Upper lobe of left lung (tissue), 6 donors: ENCODE measurements around the gene CDKN3. TPM values are rescaled to one million over a fixed set of nuclear protein-coding genes. Genes with fewer than 3 reads are reported as not detected.

Experiments used
- ATAC-seq, 2 donors: fragments of 200-7000 bp; cut with Tn5 transposase; one replicate each; pipeline ENCODE4 v1.9.1; 2022; ENCODE audit warnings: mild to moderate bottlenecking in 2 of 2, moderate library complexity in 2 of 2; ENCODE audit not compliant: low FRiP score in 2 of 2
- DNase-seq, 2 donors: peaks; one replicate each; pipeline ENCODE4 v3.0.0-alpha.2; 2019 to 2020
- H3K27ac ChIP-seq, 4 donors: fragments of 200-600 bp; sonication (generic); one replicate each; pipeline ENCODE4 v1.5.1; 2016 to 2019
- H3K27me3 ChIP-seq, 4 donors: fragments of 200-600 bp; sonication (generic); one replicate each; pipeline ENCODE4 v1.5.1; 2017 to 2019
- H3K36me3 ChIP-seq, 4 donors: fragments of 200-600 bp; sonication (generic); one replicate each; pipeline ENCODE4 v1.5.1; 2016 to 2019
- H3K4me1 ChIP-seq, 4 donors: fragments of 200-600 bp; sonication (generic); one replicate each; pipeline ENCODE4 v1.5.1; 2018 to 2019
- H3K4me3 ChIP-seq, 4 donors: fragments of 200-600 bp; sonication (generic); one replicate each; pipeline ENCODE4 v1.5.1; 2017 to 2019; ENCODE audit warnings: mild to moderate bottlenecking in 2 of 4, moderate library complexity in 1 of 4
- H3K9me3 ChIP-seq, 4 donors: fragments of 200-600 bp; sonication (generic); one replicate each; pipeline ENCODE4 v1.5.1; 2018 to 2019
- EP300 ChIP-seq, 4 donors: sonication (generic); formaldehyde crosslinking; IDR thresholded peaks; one replicate each; pipeline ENCODE4 v1.5.1; 2017; ENCODE audit warnings: antibody characterized with exemption in 4 of 4, control low read depth in 2 of 4
- POLR2A ChIP-seq, 4 donors: fragments of 450-650 bp; IDR thresholded peaks; one replicate each; pipeline ENCODE4 v1.5.1; 2016 to 2017; ENCODE audit warnings: antibody characterized with exemption in 4 of 4, mild to moderate bottlenecking in 2 of 4
- POLR2AphosphoS5 ChIP-seq, 2 donors: sonication (generic); formaldehyde crosslinking; IDR thresholded peaks; one replicate each; pipeline ENCODE4 v1.5.1; 2017; ENCODE audit warnings: antibody characterized with exemption in 2 of 2
- WGBS, 2 donors: methylation state at CpG; one replicate each; pipeline ENCODE4 v1.1.5; 2017 to 2018; 5-methylcytosine and 5-hydroxymethylcytosine counted together
- total RNA-seq, 6 donors: library from RNA; depleted of rRNA in 4 of 6; stranded (reverse); fragments of >200 nt in 4 of 6; gene quantifications; one replicate each; pipeline versions ENCODE4 v1.1.0 to v1.2.1, GENCODE V29; 2016 to 2021
- TF ChIP-seq, protein P1 (sequence below), 6 experiments: fragments of 450-650 bp in 4 of 6; fragments of 200-600 bp in 2 of 6; sonication (generic) in 2 of 6; IDR thresholded peaks; one replicate each; pipeline ENCODE4 v1.5.1; 2016 to 2019; ENCODE audit warnings: antibody characterized with exemption in 6 of 6
- donor health status: DM: no; HTN: no; CAD: no; lungs with moderate emphysema.
- donor health status: DM: no; HTN: yes; CAD: no; lungs with severe emphysema.

CDKN3 gene, protein sequence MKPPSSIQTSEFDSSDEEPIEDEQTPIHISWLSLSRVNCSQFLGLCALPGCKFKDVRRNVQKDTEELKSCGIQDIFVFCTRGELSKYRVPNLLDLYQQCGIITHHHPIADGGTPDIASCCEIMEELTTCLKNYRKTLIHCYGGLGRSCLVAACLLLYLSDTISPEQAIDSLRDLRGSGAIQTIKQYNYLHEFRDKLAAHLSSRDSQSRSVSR
- 1 to 10 TPM in 4 of 6 donors, not detected in 2; 1.7 to 3.6 (median 3.1) TPM for total RNA-seq

DNA sequence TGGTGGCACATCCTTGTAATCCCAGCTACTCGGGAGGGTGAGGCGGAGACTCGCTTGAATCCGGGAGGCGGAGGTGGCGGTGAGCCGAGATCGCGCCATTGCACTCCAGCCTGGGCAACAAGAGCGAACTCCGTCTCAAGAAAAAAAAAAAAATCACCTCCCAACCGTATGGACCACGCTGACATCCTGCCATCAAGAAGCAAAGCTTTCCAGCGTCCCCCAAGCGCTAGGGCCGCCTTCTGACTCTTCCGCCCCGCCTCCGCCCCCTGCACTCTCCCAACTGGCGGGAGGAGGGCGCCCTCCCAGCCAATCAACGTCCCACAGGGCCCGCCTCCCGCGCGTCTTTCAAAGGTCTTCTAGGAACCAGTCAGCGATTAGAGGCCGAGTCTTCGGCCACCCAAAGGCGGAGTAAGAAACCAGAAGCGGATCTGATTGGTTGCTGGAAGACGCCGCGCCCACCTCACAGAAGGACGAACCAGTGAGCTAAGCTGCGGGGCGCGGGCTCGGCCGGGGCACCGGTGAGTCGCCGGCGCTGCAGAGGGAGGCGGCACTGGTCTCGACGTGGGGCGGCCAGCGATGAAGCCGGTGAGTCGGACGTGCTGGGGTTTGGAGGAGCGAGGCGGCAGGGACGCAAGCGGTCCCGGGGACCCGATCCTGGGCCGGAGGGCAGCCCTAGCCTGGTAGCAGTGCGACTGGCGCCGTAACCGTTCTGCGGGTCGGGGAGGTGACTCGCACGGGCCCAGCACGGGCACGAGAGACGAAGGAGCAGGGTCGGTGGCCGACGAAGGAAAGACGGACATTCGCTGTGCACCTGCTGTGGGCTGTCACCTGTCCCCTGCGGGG, at the start of gene CDKN3:
Gene CDKN3 (plus strand): TSS at position 515 of the 843 bp plus-strand sequence. CDS start 62 bp downstream, at position 577.
- peak; percentile 96 to 99 for DNase-seq
- H3K4me3 ChIP-seq: peak within 1 kb of the TSS; percentile 49 to 82 (median 64)
- H3K27ac ChIP-seq: peak within 1 kb of the TSS in 2 of 4 donors; percentile 68 to 70
- no peaks in the 10 kb centered on the region for H3K36me3 ChIP-seq
- TF ChIP-seq POLR2AphosphoS5 (IDR thresholded peaks at IDR 0.05) (peak; percentile 11 to 82), POLR2A (IDR thresholded peaks at IDR 0.05) (peak in 3 of 4 donors; percentile 43 to 83 (median 59)), EP300 (IDR thresholded peaks at IDR 0.05) (no peak)
- TF ChIP-seq, protein P1, sequence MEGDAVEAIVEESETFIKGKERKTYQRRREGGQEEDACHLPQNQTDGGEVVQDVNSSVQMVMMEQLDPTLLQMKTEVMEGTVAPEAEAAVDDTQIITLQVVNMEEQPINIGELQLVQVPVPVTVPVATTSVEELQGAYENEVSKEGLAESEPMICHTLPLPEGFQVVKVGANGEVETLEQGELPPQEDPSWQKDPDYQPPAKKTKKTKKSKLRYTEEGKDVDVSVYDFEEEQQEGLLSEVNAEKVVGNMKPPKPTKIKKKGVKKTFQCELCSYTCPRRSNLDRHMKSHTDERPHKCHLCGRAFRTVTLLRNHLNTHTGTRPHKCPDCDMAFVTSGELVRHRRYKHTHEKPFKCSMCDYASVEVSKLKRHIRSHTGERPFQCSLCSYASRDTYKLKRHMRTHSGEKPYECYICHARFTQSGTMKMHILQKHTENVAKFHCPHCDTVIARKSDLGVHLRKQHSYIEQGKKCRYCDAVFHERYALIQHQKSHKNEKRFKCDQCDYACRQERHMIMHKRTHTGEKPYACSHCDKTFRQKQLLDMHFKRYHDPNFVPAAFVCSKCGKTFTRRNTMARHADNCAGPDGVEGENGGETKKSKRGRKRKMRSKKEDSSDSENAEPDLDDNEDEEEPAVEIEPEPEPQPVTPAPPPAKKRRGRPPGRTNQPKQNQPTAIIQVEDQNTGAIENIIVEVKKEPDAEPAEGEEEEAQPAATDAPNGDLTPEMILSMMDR (IDR thresholded peaks at IDR 0.05): peak; percentile 32 to 78 (median 67)
- no peaks in the 10 kb centered on the region for H3K9me3 ChIP-seq
- peak; percentile 99 for ATAC-seq
- no peaks in the 10 kb centered on the region for H3K27me3 ChIP-seq
- peaks cover 4 to 16% (median 5%) of the 10 kb centered on the region in 4 donors for H3K4me1 ChIP-seq
- WGBS, 2 donors: 2% methylated on average over 22 to 72 of the region's 76 CpGs

DNA sequence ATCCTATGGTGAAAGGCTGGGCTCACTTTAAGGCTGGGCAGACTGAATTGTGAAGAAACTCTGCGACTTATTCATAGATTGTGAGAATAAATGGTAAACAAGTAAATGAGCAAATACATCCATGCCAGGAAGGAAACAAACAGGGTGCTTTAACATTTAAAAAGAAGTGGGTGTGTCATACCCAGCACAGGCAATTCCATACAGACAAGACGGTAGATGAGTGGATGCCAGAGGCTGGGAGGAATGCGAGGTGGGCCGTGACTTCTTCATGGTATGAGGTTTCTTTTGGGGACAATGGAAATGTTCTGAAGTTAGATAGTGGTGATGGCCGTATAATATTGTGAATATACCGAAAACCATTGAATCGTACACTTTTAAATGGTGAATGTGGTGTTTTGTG, 49.8 kb upstream of the CDKN3 start:
- WGBS, 2 donors: 86 to 89% methylated on average over 7 of the region's 7 CpGs
- no peaks in the 10 kb centered on the region for H3K36me3 ChIP-seq
- H3K4me3 ChIP-seq: no peak overlapping the region
- H3K27ac ChIP-seq: no peak overlapping the region
- TF ChIP-seq, protein P1 (IDR thresholded peaks at IDR 0.05): no peak
- TF ChIP-seq POLR2AphosphoS5 (IDR thresholded peaks at IDR 0.05) (no peak), EP300 (IDR thresholded peaks at IDR 0.05) (no peak), POLR2A (IDR thresholded peaks at IDR 0.05) (no peak)
- H3K27me3 ChIP-seq: no peaks in the 10 kb centered on the region
- H3K9me3 ChIP-seq: no peaks in the 10 kb centered on the region
- no peaks in the 10 kb centered on the region for H3K4me1 ChIP-seq
- no peak for ATAC-seq
- no peak for DNase-seq

DNA sequence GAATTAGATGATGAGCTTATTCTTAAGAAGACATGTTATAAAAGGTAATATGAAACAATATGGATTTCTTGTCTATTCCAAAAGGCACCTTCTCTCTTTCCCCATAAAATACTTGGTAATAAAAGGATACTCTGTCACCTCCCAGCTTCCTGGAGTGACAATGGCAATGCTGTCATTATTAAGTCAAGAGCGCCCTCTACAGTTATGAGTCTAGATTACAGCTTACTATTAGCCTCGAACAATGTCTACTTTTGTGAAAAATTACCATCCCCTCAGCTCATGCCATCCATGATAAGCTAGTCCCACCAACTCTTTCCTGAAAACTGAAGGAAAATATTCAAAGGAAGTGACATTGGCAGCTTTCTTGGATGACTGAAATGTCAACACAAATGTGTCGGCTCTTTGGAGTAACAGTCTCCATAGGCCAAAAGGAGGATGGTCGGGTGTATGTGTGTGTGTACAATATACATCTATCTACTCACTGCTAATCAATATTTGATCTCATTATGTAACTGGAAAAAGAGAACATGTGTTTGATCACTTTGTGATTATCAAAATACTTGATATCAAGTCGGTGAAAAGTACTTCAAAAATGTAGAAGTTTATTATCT, 48.7 kb upstream of the CDKN3 start:
- no peaks in the 10 kb centered on the region for H3K36me3 ChIP-seq
- WGBS, 2 donors: 40 to 41% methylated on average over 5 of the region's 5 CpGs
- TF ChIP-seq POLR2A (IDR thresholded peaks at IDR 0.05): no peak
- TF ChIP-seq, protein P1 (IDR thresholded peaks at IDR 0.05): peak; percentile 57 to 83 (median 70)
- no peak for TF ChIP-seq POLR2AphosphoS5 (IDR thresholded peaks at IDR 0.05)
- TF ChIP-seq EP300 (IDR thresholded peaks at IDR 0.05): no peak
- H3K27ac ChIP-seq: no peak overlapping the region
- ATAC-seq (peak in 1 of 2 donors; percentile 75), DNase-seq (no peak)
- H3K4me3 ChIP-seq: no peak overlapping the region
- H3K27me3 ChIP-seq: no peaks in the 10 kb centered on the region
- no peaks in the 10 kb centered on the region for H3K9me3 ChIP-seq
- no peaks in the 10 kb centered on the region for H3K4me1 ChIP-seq

DNA sequence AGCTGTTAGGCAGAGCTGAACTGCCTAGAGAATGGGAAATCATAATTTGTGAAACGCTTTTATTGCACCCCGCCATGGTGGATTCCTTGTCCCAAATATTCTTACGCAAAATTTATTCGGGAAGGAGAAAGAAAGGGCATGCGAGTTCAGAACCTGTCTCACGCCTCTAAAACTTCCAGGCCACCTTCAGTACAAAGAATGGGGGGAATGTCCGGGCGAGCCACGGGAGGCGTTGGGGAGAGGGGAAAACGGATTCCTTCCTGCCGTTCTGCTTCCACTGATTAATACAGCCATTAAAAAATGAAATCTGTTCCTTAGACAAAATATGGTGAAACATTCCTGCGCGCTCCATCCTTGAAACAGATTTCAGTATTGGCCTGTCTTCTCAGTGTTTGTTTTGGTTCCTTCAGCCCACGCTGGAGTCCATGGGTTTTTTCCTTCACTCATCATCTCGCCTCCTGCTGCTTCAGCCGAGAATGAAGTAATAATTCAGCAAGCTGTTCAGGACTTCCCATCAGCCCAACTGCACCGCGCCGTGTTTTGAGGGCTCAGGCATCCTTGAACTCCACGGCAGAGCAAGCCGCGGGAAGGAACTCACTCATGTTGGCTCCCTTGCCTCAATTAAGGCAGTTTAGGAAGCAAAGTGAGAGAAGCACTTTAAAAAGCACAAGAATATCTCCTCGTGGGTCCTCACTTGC, 47.7 kb upstream of the CDKN3 start:
- ATAC-seq: peak in 1 of 2 donors; percentile 77
- Histone ChIP-seq H3K9me3 (no peaks in the 10 kb centered on the region), H3K27ac (no peak overlapping the region), H3K4me1 (no peaks in the 10 kb centered on the region), H3K36me3 (no peaks in the 10 kb centered on the region), H3K27me3 (no peaks in the 10 kb centered on the region), H3K4me3 (no peak overlapping the region)
- TF ChIP-seq POLR2AphosphoS5 (IDR thresholded peaks at IDR 0.05) (no peak), POLR2A (IDR thresholded peaks at IDR 0.05) (no peak), EP300 (IDR thresholded peaks at IDR 0.05) (no peak)
- TF ChIP-seq, protein P1 (IDR thresholded peaks at IDR 0.05): no peak
- no peak for DNase-seq
- WGBS, 2 donors: 59 to 73% methylated on average over 24 of the region's 24 CpGs
